8988T (cell line): ENCODE results near the gene PNPLA8.

Experiments used
- DNase-seq: peaks from one replicate; pipeline ENCODE4 v3.0.0; 2011

The PNPLA8 gene

DNA sequence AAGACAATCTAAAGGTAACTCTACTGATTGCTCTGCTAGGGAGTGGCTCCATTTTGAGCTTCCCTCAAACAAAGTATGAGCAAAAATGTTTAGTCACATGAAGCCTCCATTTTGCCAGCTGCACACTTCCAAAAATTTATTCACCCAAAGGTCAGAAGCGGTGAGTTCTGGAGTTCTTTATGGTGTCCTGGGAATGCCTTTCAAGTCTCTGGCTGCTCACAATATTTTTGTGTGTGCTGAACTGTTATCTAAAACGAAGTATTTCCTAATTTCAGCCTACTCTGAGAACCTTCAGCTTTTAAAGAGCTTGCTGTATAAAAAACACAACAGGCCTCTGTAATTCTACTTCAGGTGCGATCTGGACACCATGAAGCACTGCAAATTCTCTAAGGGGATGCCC, 85.3 kb downstream of the PNPLA8 start:
- DNase-seq, result no peak

GRCh38 chr7:108436906-108437305, 89.0 kb downstream of the PNPLA8 start:
- no peak for DNase-seq

GRCh38 chr7:108434010-108434409, 91.9 kb downstream of the PNPLA8 start:
- no peak for DNase-seq

GRCh38 chr7:108431099-108431498, 94.8 kb downstream of the PNPLA8 start:
- DNase-seq, result no peak

DNA sequence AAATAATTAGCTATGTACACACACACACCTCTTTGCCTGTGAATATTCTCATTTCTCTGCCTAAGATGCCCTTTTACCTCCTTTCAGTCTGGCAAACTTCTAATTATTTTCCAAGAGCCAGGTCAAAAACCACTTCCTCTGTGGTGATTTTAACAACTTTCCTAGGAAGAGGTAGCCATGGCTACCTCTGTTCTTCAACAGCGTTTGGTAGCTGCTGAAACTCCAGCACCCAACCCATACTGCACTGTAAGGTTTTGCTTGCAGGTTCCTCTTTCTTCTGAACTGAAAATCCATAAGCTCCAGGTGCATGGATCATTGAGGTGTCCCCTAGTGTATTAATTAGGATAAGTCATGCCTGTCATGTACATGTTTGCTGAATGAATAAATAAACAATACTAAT, 95.3 kb downstream of the PNPLA8 start:
- DNase-seq, result no peak

GRCh38 chr7:108427766-108428165, 98.2 kb downstream of the PNPLA8 start:
- no peak for DNase-seq

DNA sequence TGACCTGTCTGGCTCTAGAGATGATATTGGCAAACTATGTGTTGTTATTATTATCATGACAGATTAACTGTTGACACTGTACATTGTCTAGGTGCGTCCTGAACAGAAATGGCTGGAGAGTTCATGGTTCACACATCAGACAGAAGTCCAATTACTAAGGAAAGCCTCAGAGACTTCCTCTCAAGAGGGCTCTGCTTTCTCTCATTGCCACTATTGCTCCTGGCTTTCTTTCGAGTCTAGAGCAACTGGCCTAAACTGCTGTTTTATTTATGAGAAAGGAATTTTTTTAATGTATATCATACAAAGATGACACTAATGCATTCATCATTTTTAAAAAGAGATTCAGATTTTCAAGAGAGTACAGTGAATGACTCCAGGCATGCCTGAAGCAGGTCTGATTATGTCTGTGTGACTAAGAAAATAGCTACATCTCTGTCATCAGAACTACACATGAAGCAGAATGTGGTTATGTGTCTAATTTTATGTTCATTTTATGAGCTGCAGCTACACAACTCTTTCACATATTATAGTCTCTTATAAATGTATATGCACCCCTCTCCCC, 100.1 kb downstream of the PNPLA8 start:
- DNase-seq, result no peak

GRCh38 chr7:108424013-108424412, 101.9 kb downstream of the PNPLA8 start:
- no peak for DNase-seq

DNA sequence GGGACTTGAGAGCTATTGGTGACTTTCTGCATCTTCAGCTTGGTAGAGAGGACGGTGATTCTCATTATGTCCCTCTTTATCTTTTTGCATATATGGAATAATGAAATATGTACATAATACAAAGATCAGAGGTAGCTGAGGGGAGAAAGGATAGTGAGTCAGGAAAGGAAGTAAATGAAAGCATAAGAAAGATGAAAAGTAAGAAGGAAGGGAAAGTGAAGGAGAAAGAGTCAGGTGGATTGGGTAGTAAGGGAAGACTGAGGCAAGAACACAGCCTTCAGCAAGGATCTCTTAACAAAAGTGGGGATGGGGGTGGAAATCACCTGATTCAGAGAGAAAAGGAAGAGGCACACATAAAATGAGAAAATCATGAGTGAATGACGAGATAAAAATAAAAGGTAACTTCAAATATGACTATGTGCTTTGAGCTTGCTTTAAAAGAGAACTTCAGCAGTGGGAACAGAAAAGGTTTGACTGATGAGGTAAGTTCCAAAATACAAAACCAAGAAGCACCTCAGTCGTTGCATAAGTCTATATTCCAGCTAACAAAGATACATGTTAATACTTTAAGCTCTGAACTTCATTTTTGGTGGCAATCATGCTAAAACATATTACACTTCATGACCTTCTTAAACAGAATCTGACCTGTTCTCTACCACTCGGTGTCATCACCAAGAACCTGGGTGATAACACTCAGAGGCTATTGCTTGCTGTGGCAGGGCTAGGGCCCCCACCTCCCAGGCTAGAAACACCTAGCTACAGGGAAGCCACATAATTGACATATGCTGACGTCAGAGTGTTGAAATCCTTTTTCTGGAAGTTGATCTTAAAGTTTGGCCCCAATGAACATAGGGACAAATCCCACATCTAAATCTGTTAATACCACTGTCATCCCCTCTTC, 102.6 kb downstream of the PNPLA8 start:
- DNase-seq, result no peak

- no peak for DNase-seq
Measured at GRCh38 chr7:108421720-108422331, 104.1 kb downstream of the PNPLA8 start.
